LNCAP (cell line): ENCODE measurements around the gene PNLIP.

Experiments used
- TF ChIP-seq, protein P1 (sequence below): fragments of 450-650 bp; IDR thresholded peaks from 2 replicates; pipeline ENCODE4 v1.5.1; 2017; ENCODE audit warnings: mild to moderate bottlenecking

The PNLIP gene

DNA sequence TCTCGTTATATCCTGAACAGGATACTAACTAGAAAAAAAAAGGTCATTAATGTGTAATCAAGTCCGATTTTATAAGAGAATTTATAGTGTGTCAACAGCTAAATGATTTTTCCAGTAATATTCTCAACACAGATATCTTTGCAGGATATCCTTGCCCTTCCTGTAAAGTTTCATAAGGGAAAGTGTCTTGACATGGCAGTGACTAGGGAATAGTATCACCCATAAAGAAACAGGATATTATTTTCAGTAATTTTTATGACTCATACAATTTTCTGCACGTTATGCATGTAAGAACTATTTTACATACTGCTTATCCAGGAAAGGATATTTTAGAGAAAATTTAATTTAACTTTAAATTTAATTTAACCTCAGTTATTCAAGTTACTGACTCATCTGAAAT lies 19.5 kb upstream of the PNLIP start:
- TF ChIP-seq, protein P1, sequence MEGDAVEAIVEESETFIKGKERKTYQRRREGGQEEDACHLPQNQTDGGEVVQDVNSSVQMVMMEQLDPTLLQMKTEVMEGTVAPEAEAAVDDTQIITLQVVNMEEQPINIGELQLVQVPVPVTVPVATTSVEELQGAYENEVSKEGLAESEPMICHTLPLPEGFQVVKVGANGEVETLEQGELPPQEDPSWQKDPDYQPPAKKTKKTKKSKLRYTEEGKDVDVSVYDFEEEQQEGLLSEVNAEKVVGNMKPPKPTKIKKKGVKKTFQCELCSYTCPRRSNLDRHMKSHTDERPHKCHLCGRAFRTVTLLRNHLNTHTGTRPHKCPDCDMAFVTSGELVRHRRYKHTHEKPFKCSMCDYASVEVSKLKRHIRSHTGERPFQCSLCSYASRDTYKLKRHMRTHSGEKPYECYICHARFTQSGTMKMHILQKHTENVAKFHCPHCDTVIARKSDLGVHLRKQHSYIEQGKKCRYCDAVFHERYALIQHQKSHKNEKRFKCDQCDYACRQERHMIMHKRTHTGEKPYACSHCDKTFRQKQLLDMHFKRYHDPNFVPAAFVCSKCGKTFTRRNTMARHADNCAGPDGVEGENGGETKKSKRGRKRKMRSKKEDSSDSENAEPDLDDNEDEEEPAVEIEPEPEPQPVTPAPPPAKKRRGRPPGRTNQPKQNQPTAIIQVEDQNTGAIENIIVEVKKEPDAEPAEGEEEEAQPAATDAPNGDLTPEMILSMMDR = no peak

- TF ChIP-seq, protein P1 = no peak
These were observed 8.9 kb upstream of the PNLIP start for GRCh38 chr10:116536810-116537209.

DNA sequence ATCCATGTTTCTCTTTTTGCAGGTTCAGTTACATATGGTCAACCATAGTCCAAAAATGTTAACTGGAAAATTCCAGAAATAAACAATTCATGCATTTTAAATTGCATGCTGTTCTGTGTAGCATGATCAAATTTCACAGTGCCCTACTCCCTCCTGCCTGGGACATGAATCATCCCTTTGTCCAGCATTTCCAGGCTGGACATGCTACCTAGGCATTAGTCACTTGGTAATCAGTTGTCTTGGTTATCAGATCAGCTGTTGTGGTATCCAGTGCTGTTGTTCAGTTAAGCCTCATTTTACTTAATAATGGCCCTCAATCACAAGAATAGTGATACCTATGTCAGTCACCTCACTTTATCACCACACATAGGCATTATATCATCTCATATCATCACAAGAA lies 7.3 kb upstream of the PNLIP start:
- TF ChIP-seq, protein P1 = no peak

- TF ChIP-seq, protein P1 = no peak
These were observed 6.7 kb upstream of the PNLIP start for GRCh38 chr10:116538992-116539391.

DNA sequence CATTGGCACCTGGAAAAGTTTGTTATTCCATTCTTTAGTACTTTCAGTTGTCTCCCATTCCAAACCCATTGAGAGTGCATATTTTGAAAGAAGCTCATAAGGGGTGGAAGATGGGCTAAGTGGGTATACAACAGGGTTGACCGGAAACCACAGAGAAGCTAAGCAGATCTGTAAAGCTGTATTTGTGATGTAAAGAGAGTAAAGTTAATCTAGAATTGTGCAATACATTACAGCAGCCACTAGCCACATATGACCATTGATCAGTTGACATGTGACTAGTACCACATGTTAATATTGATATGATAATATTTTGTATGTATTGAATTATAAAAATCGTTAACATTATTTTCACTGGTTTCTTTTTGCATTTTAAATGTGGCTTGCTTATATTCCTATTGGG lies 4.9 kb upstream of the PNLIP start:
- TF ChIP-seq, protein P1 = no peak

DNA sequence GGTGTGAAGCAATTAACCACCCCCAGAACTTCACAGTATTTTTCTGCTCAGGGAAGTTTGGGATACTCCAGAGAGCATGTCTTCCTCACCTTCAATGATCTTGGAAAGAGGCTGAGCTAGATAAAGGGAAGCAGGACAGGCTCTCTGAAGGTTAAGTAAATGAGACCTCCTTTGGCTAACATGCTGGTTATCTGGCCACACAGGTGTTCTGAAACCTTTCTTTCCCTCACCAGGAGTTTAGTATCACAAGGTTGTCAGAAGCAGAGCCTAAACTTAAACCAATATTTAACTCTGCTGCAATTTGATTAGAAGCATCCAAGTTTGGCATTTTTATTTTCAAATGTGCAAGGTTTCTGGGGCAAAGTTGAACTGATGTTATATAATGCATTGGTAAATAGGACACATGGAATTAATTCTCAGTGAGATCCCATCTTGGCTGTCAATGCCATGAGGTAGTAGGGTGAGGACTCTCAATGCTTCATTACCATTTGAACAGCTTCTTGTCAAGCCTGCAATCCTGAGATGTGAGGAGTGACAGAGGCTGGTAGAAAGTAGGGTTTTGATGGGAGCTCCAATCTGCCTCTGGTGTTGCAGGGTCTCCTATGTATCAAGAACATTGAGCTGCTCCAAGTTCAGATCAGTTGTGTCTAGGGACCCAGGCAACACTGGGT lies 3.6 kb upstream of the PNLIP start:
- TF ChIP-seq, protein P1 = no peak

- TF ChIP-seq, protein P1 = no peak
These were observed 609 bp upstream of the PNLIP start for GRCh38 chr10:116545122-116545521.

DNA sequence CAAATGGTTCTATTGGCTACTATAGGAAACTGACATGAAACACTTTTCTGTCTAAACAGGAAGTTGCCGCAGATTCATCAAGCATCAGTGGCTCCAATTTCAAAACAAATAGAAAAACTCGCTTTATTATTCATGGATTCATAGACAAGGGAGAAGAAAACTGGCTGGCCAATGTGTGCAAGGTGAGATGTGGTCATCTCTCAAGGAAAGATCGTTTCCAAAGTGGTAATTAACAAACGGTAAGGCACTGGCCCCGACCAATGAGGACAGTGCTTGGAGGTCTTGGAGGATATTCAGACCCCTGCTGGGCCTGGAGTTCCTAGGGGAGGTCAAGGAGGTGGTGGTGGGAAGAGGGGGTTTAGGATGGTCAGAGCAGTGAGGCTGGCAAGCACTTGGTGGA lies 2.6 kb downstream of the PNLIP start:
- TF ChIP-seq, protein P1 = no peak
